DMS 273 (cell line): ENCODE measurements around the gene EXTL1.
"Not testable (repeated sequence)": the region's sequence is repeated elsewhere in the genome, so short reads cannot be mapped to it uniquely, and the experiment has no call there.

ENCODE experiments used
- DNase-seq: peaks from one replicate; lab custom pipeline; 2025; ENCODE audit not compliant: unreplicated experiment; lab: John Stamatoyannopoulos, UW

EXTL1 gene

DNA sequence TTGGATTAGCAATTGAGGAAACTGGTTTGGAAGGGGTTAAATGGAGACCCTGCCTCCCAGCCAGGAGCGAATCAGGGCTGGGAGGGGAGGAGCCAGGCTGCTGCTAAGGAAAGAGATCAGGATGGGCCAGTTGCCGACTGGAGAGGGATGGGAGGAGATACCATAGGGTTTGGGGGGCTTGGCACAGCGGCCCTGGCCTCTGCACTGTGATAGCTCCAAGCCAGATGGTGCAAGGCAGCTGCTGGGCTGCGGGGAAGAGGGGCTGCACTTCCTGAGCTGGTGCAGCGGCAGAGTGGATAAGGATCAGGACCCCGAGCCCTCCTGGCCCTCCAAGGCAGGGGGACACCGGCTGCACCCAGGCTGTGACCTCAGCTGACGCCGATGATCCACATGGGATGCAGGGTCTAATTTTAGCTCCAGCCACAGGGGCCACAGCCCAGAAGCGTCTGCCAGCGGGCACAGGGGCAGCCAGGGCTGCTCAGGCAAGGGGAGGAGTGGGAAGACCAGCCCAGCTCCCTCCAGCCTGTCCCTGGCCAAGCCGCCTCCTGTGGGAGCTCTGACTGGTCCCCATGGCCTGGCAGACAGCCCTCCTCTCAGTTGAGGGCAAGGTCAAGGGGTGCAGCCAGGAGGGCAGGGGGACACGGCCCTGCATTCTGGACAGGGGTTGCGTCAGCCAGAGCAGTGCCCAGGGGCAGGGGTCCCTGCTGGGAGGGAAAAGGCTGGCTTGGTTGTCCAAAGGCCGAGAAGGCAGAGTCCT lies at the start of gene EXTL1:
EXTL1 (plus strand) TSS at position 129 of the 757 bp plus-strand sequence. CDS start 872 bp downstream, outside the sequence.
- DNase-seq, result peak; percentile 96

DNA sequence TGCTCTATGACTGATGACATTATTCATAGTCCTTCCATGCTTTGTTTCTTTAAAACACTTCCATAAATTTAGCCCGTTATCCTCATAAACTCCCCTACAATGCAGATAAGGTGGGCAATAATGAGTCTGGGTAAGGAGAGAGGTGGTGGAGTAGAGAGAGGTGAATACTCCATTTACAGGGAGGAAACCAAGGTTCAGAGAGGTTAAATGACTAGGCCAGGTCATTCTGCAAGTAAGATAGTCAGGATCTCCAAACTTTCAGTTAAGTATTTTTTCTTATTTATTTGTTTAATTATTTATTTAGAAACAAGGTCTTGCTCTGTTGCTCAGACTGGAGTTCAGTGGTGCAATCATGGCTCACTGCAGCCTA lies 49.8 kb upstream of the EXTL1 start:
- DNase-seq, result no peak

- DNase-seq, result no peak
These were observed 47.8 kb upstream of the EXTL1 start for GRCh38 chr1:25973610-25974321.

GRCh38 chr1:25977801-25978200 lies 43.8 kb upstream of the EXTL1 start:
- DNase-seq, result no peak

GRCh38 chr1:25978403-25978802 lies 43.2 kb upstream of the EXTL1 start:
- no peak for DNase-seq

DNA sequence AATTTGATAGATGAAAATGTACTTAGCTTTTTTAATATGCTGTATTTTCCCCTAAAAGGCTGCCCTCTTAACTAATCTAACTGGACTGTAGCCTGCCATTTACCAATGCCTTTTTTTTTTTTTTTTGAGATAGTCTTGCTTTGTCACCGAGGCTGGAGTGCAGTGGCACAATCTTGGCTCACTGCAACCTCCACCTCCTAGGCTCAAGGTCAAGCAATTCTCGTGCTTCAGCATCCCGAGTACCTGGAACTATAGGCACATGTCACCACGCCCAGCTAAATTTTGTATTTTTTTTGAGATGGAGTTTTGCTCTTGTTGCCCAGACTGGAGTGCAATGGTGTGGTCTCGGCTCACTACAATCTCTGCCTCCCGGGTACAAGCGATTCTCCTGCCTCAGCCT lies 42.4 kb upstream of the EXTL1 start:
- no peak for DNase-seq

GRCh38 chr1:25985171-25985570 lies 36.4 kb upstream of the EXTL1 start:
- no peak for DNase-seq

DNA sequence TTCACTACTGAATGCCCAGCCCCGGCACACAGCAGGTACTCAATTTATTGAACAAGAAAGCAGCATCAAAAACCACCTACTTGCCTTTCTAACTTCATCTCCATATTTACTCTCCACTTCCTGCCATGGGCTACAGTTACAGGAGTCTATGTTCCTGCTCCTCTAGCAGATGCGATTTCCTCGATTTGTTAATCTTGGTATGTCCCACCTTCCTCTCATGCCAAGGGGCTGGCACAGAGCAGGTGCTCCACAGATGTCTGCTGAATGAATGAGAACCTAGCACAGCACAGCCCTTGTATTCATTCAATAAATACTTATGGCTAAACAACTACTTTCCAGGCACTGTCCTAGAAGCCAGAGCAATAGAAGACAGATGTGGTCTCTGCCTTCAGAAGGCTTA lies 35.9 kb upstream of the EXTL1 start:
- no peak for DNase-seq

- not testable (repeated sequence) for DNase-seq
These were observed 34.8 kb upstream of the EXTL1 start for GRCh38 chr1:25986773-25987172.

DNA sequence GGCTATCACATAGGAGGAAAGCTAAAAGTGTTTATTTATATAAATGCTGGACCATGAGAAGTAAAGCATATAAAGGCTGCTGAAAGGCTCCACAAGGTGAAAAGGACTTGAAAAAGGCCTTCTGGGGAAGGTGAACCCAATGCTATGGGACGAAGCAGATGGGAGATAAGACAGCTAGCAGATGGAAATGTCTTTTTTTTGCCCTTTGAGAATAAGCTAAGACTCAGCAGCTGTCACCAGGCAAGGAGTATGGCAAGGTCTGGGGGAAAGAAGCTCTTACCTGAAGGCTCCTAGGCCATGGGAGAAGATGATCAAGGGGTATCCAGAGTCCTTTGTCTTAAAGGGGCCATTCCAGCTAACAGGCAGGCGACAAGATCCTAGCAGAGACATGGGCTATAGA lies 33.6 kb upstream of the EXTL1 start:
- peak; percentile 72 for DNase-seq

- peak; percentile 43 for DNase-seq
These were observed 31.9 kb upstream of the EXTL1 start for GRCh38 chr1:25989440-25990234.

DNA sequence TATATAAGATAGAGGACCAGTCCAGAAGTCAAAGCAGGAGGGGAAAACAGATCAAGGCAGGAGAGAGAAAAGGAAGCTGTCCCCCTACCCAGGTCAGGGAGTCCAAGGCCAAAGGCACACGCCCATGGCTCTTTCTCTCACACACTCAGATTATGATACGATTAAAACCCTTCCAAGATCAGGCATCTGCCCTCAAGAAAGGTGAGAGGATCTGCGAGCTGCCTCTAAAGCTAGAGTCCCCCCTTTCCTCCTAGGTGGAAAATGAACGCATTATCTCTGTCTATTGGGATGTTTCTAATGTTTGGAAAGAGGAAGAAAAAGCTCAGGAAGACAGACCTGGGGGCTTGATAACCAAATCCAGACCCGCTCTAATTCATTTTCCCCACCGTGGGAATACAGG lies 31.3 kb upstream of the EXTL1 start:
- DNase-seq, result no peak

GRCh38 chr1:25990702-25991395 lies 30.7 kb upstream of the EXTL1 start:
- no peak for DNase-seq

- no peak for DNase-seq
These were observed 29.5 kb upstream of the EXTL1 start for GRCh38 chr1:25991937-25992688.

DNA sequence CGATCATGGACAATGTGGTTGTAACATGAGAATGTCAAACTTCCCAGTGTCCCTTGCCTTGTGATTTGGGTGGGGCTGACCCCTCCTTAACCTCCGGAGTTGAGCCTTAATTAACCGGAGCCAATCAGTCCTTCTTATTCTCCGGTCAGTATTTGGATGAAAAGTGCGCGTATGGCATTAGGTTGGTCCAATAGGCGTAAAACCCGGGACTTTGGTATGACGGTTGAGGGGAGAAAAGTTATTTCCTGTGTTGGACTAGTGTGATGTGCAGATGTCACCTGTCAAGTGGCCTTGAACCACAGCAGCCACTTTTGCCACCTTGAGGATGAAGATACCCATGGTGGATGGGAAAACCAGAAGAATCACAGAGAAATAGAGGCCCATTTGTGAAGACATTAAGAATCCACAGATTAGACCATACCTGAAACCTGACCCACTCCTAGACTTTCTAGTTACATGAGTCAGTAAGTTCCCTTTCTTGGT lies 28.8 kb upstream of the EXTL1 start:
- DNase-seq, result peak; percentile 50

DNA sequence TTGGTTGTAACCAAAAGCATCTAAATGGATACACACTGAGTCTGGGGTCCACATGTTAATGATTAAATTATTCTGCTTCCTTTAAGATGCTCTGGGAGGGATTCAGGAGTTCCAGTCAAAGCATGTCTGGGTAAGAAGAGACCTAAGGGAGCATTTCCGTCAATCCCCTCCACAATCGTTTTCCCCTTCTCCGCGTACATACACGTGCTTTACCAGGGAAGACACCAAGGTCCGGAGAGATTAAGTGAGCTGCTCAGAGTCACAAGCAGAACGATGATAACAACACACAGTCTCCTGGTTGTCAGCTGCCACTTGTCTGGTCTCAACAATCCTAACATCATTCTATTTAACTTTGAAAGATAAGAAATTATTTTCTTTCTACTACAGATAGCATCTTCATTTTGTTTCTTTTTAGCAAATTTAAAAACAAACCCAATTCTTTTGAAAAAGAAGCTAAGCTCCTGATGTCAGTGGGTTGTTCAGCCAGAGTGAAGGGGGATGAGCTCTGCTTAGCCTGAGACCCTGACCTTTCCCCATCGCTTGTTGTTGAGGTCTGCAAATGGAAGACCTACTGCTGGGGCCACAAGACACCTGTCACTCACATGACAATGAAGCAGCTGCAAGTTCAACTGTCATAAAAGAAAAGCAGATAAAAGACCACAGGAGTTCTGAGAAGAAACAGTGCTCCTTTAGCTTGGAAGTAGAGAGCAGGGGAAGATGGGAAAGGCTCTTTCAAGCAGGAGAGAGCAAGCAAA lies 28.2 kb upstream of the EXTL1 start:
- no peak for DNase-seq

DNA sequence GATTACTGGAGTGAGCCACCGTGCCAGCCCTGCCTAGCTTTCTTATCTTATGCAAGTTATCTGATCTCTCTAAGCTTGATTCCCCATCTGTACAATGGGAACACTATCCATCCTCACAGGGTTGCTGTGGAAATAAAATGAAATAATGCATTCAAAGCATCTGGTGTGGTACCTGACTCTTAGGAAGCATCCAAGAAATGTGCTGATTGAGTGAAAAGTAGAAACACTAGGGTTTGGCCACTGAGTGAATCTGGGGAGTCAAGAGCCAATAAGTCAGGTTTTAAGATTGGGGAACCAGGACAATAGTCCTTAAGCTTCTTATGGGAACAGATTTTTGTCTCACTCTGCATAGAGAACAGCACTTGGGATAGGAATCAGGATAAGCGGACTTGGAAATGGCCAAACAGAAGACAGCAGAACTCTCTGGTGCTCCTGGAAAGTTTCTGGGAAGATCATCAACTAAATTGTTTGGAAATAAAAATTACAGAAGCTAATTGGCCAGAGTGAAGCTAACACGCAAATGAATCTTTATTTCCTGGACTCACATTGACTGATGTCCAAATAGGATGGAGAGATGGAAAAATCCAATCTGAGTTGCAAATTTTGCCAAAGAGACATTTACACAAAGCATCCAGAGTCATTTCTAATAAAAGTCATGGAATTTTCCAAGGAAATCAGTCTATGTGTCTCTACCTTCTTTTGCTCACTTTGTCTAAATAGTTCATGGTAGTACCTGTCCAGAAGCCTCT lies 27.0 kb upstream of the EXTL1 start:
- no peak for DNase-seq

DNA sequence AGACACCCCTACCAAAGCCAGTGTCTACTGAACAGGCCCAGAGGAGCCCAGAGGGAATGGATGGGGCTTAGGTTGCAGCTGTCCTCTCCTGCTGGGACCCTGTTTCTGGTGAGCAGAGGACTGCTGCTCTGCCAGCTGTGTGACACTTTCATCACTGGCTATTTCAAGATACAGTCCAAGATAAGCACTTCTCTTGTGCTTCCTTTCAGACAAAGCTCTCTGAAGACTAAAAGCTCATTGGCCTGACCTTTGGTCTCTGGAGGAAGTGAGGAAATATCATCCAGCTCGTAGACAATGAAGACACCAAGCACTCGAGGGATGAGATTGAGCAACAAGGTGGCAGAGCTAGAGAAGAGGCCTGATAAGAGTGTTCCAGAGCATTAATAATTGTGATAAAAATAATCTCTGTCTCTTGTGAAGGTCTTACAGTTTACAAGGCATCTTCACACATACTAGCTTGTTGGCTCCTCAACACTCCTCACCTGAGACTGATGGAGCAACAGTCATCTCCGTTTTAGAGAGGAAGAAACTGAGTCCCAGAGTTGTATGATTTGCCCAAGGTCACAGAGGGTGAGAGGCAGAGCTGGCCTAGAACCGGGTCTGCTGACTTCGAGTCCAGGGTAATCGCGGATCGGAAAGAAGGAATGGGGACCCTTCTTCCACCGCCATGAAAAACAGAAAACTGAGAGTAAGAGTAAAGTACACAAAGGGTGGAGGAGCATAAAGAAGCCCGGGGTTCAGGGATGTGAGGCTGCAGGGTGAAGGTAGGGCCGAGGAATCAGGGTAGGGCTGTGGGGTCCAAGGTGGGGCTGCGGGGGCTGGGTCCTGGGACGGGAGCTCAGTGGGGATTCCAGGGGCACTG lies 24.4 kb upstream of the EXTL1 start:
- DNase-seq, result peak; percentile 49
